Glutamatergic neuron (in vitro differentiated cells): ENCODE measurements around the gene RASGRF1. TPM values are rescaled to one million over a fixed set of nuclear protein-coding genes. Genes with fewer than 3 reads are reported as not detected.

Experiments
- DNase-seq: peaks from one replicate; pipeline ENCODE4 v3.0.0; 2022
- H3K27ac Mint-ChIP-seq: one replicate; pipeline ENCODE4 v1.8.0; 2020; ENCODE audit warnings: mild to moderate bottlenecking, mixed read lengths, inconsistent platforms; ENCODE audit not compliant: unreplicated experiment
- H3K27me3 Mint-ChIP-seq: one replicate; pipeline ENCODE4 v1.8.0; 2020; ENCODE audit warnings: mild to moderate bottlenecking, moderate library complexity, mixed read lengths, inconsistent platforms; ENCODE audit not compliant: unreplicated experiment
- H3K36me3 Mint-ChIP-seq: one replicate; pipeline ENCODE4 v1.8.0; 2020; ENCODE audit warnings: mild to moderate bottlenecking, mixed read lengths, inconsistent platforms; ENCODE audit not compliant: unreplicated experiment
- H3K4me1 Mint-ChIP-seq: one replicate; pipeline ENCODE4 v1.8.0; 2020; ENCODE audit warnings: mild to moderate bottlenecking, low read depth, mixed read lengths, inconsistent platforms; ENCODE audit not compliant: unreplicated experiment
- H3K4me3 Mint-ChIP-seq: one replicate; pipeline ENCODE4 v1.8.0; 2020; ENCODE audit warnings: mild to moderate bottlenecking, mixed read lengths, inconsistent platforms; ENCODE audit not compliant: unreplicated experiment
- H3K9me3 Mint-ChIP-seq: one replicate; pipeline ENCODE4 v1.8.0; 2020; ENCODE audit warnings: mild to moderate bottlenecking, moderate library complexity, mixed read lengths, inconsistent platforms; ENCODE audit not compliant: unreplicated experiment
- total RNA-seq: library from RNA; stranded (reverse); fragmentation: NEBNext Ultra II Directional; extraction: Animal tissue kit (Norgen Biotek cat#: 25700); gene quantifications from one replicate; pipeline ENCODE4 v1.2.1, GENCODE V29; 2021; ENCODE audit not compliant: unreplicated experiment
- TF ChIP-seq, protein P1 (sequence below): fragments of 200-600 bp; sonication (generic); IDR thresholded peaks from one replicate; pipeline ENCODE4 v1.5.0; 2021; ENCODE audit not compliant: partially characterized antibody, unreplicated experiment

The RASGRF1 gene
- total RNA-seq, 1 donor from 2014 or later = 0.32 TPM

DNA sequence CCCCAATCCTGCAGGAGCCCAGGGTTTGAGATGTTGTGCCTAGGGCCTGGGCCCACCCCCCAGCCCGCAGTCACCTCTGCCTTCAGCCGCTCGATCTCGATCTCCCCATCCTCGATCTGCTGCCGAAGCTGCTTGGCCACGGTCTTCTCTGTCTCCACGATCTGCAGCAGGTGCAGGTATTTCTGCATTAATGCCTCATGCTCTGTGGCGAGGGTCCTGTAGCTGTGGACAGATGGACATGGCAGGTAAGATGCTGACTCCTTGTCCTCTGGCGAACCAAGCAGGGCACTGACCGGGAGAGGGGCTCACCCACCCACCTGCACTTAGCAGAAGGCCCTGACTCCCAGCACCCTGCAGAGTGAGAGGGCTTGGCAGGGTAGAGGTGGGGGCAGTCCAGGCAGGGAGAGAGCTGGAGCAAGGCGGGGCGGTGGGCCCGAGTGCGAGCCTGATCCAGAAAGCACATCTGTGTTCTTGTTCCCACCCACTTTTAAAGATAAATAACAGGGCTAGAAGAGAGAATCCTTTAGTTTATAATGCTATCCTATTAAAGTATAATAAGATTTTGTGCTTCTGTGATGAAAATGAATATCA lies 32.2 kb downstream of the RASGRF1 start:
- no peak overlapping the region for H3K27ac Mint-ChIP-seq
- peaks cover 4% of the 10 kb centered on the region for H3K9me3 Mint-ChIP-seq
- TF ChIP-seq, protein P1, sequence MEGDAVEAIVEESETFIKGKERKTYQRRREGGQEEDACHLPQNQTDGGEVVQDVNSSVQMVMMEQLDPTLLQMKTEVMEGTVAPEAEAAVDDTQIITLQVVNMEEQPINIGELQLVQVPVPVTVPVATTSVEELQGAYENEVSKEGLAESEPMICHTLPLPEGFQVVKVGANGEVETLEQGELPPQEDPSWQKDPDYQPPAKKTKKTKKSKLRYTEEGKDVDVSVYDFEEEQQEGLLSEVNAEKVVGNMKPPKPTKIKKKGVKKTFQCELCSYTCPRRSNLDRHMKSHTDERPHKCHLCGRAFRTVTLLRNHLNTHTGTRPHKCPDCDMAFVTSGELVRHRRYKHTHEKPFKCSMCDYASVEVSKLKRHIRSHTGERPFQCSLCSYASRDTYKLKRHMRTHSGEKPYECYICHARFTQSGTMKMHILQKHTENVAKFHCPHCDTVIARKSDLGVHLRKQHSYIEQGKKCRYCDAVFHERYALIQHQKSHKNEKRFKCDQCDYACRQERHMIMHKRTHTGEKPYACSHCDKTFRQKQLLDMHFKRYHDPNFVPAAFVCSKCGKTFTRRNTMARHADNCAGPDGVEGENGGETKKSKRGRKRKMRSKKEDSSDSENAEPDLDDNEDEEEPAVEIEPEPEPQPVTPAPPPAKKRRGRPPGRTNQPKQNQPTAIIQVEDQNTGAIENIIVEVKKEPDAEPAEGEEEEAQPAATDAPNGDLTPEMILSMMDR = no peak
- H3K4me3 Mint-ChIP-seq = no peak overlapping the region
- H3K36me3 Mint-ChIP-seq = peaks cover 5% of the 10 kb centered on the region
- H3K27me3 Mint-ChIP-seq = peaks cover 16% of the 10 kb centered on the region
- no peak for DNase-seq
- H3K4me1 Mint-ChIP-seq = no peaks in the 10 kb centered on the region

DNA sequence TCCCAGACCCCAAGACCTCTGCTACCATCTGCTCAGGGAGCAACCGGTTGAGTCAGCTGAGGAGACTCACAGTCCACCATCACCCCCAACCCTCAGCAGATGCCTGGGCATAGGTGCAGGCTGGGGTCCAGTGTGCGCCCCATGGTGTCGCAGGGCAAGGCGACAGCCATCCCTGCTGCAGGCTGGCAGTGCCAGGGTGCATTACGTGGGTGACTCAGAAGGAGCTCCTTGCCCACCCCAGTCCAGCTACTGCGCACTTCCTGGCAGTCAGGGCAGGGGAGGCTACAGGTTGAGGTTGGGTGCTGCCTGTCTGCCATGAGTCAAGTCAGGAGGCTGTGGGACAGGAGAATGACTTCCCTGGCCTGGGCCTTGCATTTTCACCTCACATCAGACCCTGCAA lies 33.5 kb downstream of the RASGRF1 start:
- DNase-seq = no peak
- Mint-ChIP-seq H3K9me3 (peaks cover 2% of the 10 kb centered on the region), H3K27ac (no peak overlapping the region), H3K27me3 (peaks cover 16% of the 10 kb centered on the region), H3K36me3 (peaks cover 5% of the 10 kb centered on the region), H3K4me1 (no peaks in the 10 kb centered on the region), H3K4me3 (no peak overlapping the region)
- TF ChIP-seq, protein P1 = no peak

DNA sequence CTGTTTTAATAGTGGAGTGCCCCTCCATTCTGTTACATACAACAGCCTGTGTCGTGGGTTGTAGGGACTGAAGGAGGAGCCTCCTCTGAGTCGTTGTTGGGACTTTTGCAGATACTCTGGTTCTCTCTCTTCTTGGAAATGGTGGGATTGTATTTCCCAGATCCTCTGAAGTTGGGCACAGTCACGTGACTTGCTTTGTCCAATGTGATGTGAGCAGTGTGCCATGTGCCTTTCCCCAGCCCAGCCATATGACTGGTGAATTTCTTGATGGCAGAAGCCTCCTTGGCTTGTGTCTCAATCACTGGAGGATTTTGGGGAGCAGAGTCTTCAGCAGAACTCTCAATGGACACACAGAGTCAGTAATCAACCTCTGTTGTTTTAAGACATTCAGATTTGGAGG lies 36.2 kb downstream of the RASGRF1 start:
- H3K27me3 Mint-ChIP-seq = peaks cover 14% of the 10 kb centered on the region
- no peak overlapping the region for H3K27ac Mint-ChIP-seq
- no peak for DNase-seq
- peaks cover 16% of the 10 kb centered on the region for H3K4me1 Mint-ChIP-seq
- no peak overlapping the region for H3K4me3 Mint-ChIP-seq
- peaks cover 5% of the 10 kb centered on the region for H3K36me3 Mint-ChIP-seq
- H3K9me3 Mint-ChIP-seq = peaks cover 3% of the 10 kb centered on the region
- TF ChIP-seq, protein P1 = no peak

DNA sequence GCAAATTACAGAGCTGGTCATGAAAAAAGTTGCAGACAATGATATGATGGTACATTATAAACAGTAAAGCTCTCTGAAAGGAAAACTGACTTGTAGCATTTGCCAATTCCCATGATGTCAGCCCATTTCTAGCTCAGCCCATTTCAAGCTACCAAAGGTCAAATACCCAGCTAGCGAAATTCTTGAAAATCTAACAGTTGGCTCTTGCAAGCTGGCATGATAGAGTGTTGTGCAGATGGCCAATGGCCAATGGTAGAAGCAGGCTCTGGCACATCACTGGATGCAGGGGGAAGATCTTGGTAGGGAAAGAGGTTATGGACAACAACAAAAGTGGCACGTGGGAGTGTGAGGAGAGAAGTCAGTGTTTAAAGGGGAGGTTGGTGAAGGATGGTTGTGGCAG lies 36.7 kb downstream of the RASGRF1 start:
- Mint-ChIP-seq H3K36me3 (peaks cover 5% of the 10 kb centered on the region), H3K4me3 (no peak overlapping the region), H3K4me1 (peaks cover 17% of the 10 kb centered on the region), H3K27ac (no peak overlapping the region), H3K27me3 (peaks cover 13% of the 10 kb centered on the region), H3K9me3 (peaks cover 4% of the 10 kb centered on the region)
- TF ChIP-seq, protein P1 = no peak
- DNase-seq = no peak

DNA sequence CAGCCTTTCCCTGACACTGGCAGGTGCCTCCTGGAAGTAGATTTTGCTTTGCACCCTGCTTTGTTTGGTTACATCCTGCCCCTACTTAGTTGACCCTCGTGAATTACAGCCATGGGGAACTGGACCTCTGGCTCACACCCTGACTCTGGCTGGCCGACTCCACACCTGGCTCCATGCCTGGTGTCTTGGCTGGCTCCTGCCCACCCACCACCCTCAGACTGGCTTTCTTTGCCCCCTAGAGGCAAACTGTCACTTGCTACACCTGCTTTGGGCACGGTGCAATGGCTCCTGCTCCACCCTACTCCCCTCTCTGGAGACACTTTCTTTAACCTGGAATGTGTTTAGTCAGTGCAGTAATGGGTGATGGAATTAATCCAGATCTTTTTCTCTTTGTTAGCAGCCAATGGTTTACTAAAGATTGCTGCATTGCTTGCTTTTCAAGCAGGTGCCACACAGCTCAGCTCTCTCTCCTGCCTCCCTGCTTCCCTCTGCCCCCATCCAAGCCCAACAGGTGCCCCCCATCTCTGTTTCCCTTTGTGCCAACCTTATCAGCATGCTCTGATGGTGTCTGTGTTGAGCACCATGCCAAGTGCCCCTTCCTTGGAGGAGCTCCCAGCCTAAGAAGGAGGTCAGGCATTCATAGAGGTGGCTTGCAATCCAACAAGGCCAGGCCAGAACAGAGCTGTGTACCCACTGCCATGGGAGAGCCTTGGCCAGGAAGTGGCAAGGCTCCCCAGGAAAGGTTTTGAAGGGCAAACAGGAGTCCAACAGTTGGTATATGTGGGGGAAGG lies 38.4 kb downstream of the RASGRF1 start:
- Mint-ChIP-seq H3K4me3 (no peak overlapping the region), H3K4me1 (peaks cover 18% of the 10 kb centered on the region), H3K27me3 (peaks cover 13% of the 10 kb centered on the region), H3K36me3 (peaks cover 5% of the 10 kb centered on the region), H3K27ac (no peak overlapping the region), H3K9me3 (peaks cover 4% of the 10 kb centered on the region)
- DNase-seq = no peak
- TF ChIP-seq, protein P1 = no peak
